CD4-positive, alpha-beta T cell treated with Interleukin-4 for 1 hour (primary cell): Measurements from ENCODE around the gene TNIP1.

ENCODE experiments used
- DNase-seq, 2 donors: peaks; one replicate each; pipeline ENCODE4 v3.0.0-alpha.2; 2020 to 2022

Gene TNIP1

DNA sequence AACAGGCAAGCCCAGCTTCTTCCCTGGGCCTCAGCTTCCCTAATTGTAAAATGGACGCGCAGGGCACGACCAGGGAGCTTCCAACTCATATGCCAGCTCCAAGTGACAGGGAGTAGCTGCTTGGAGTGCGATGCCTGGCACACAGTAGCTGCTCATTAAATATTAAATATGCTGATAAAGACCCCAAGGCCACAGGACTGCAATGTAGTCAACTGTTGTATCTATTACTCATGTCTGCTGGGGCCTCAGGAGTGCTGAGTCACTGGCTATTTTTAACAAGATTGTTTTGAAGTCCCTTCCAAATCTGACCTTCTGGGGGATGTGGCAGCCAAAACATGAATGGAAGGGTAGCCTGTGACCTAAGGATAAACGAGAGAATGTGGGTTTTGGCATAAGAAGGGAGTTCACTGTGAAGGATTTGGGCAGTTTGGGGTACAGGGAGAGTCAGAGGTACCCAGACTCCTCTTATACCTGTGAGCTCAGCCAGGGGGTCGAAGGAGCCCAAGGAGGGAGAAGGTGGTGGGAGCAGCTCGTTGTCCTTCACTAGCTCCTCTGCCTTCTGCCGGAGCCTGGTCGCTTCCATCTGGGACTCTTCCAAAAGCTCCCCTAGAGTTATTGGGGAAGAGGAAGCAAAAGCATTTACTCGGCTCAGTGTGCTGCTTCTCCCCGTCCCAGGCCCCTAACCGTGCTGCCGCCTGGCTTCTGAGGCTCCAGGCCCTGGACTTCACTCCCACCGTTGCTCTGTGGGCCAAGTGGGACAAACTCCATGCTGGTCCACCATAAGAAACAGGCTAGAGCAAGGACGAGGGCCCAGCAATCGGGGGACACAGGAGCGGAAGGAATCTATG, 17.5 kb downstream of the TNIP1 start:
- no peak for DNase-seq

DNA sequence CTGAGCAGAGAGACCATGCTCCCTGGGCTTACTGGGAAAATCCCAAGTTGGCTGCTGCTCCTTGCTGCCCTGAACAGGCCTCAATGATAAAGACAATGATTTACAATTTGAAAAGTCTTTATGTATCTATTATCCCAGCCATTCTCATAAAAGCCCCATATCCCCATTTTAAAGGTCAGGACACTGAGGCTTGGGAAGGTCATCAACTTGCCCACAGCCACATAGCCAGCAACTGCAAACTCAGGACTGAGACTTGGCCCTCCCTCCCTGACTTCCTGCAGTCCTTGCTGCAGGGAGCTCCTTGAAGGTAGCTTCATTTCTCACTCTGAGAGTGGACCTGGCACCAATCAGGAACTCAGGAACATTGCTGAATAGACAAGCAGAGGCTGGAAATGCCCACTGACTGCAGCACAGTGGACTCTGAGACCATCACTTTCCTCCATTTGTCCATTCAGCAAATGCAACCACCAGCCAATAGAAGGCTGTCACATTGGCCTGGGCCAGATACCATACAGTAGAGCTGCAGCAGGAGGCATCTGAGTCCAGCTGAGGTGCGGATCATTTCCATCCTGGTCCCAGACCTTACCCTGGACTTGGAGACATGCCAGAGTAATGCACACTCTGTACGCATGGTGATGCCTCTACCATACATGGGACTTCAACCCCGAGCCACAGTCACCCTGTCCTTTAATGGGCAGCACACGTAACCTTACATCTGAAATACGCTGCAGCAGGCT, 18.3 kb downstream of the TNIP1 start:
- DNase-seq, result no peak

DNA sequence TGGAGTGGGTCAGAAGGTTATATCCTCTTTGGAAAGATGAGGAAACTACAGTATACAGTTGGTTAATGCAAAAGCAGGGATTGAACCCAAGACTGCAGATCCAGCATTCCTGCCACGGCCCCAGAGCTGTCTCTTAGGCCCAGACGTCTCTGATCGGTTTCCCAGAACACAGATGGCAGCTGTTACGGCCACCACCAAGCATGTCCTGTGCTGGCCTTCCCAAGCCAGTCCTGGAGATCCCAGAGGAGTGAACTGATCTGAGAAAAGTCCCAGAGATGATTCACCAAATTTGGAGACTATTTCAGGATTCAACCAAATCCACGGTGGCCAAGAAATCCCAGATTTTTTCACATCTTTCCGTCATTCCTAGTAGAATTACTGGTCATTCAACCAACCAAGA, 20.1 kb downstream of the TNIP1 start:
- DNase-seq, result no peak

DNA sequence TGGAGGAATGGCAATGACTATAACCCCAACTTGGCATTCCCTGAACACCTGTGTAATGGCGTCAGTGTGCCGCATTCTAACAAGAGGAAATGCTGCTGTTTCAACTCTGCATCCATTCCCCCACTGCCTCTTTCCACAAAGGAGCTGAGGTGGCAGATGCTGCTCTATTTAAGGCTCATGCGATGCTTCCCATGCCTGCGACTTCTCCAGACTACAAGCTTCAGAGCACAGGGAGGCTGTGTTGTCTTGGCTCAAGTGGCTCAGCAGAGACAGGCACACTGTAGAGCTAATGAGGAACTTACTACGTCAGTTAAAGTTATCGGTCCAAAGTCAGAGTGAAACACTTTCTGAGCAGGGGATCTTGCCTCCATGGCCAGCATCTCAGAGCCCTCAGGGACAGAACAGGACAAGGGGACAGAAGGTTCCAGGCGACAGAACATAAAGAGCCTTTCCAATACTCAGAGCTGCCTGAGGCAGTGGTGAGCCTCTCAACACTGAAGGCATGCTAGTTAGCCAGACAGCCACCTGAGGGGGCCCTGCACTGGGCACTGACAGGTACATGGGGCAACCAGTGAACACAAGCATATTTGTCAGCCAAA, 21.8 kb downstream of the TNIP1 start:
- DNase-seq, result no peak

DNA sequence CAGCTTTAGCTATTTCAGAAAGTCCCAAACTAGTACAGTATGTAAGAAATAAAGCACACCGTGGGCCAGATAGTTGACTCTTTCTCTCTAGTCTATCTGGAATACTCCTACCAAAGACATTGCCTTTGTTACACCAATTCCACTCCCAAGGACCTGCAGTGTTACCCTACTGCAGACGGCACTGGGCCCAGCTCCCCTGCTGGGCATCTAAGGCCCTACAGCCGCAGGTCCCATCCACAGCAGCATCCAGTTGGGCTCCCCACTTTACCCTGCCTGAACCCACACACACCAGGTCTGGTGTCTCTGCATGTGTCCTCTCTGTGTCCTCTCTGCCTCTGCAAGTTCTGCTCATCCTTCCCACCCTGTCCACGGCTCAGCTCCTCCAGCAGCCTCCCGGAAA, 22.5 kb downstream of the TNIP1 start:
- DNase-seq, result no peak

DNA sequence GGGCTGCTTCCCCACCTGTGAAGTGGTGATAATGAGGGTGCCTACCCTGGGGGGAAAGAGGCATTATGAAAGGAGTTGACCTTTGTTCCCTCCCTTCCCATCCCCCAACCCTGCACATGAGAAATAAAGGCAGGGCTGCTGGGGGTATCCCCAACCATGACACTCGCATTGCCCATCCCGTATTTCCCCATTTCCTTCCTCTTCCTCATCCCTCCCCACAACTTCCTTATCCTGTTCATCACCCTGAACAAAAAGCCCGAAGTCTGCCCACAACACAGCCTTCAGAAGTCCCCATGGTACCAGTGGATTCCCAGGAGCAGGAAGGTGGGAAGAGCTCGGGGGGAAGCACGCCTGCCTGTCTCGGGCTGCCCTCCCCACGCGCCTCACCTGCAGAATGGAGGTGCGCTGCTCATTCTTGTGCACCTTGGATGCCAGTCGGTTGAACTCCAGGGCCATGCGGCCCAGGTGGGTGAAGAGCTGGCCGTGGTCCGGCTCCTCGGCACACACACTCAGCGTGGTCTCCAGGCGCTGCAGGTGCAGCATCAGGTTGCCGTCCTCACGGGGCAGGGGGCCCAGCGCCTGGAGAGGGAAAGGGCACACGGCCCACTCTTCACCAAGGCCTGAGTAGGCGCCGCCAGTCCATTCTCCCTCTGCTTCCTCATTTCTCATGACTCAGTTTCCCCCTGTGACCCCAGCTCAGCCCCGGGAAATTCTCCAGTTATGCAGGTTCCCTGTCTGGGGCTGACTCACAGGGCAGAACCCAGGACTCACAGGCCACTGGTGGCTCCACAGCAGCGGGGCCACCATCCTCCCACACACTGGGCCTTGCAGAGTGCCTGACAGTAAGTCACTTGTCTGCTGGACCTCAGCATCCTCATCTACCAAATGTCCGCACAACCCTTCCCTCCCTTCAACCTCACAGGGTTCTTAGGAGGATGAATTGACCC, 24.2 kb downstream of the TNIP1 start:
- DNase-seq, result peak in 1 of 2 donors; percentile 67

DNA sequence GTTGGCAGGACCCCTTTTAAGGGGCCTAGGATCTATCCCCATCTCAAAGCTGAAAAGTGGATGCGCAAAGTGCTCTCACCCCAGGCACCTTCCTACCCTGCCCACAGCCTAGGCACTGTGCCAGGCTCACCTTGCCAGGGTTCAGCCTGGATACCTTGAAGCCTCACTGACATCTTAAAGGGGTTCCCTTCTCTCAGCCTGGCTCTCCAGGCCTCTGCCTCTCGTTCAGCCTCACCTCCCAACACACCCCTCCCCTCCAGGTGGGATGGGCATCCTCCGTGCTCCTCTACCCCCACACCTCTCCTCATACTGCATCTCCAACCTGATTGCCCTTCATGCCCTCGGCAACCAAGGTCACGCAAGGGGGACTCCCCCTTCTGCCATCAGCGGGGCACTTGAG, 25.5 kb downstream of the TNIP1 start:
- DNase-seq, result no peak

DNA sequence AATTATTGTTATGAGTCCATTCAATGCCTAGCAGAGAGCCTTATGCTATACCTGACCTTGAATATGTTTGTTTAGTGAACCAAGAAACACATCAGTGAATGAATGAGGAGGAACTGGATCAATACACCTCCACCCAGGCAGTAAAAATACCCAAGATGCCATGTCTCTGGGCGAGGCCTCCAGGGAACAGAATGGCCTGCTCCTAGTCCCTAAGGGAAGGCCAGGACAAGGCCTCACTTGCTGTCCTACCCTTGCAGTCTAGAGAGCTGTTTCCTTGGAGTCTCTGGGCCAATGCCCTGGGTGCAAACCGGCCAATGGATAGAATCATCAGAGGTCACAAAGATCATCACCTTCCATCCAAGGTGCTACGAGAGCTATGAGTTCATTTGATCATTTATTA, 26.1 kb downstream of the TNIP1 start:
- no peak for DNase-seq

DNA sequence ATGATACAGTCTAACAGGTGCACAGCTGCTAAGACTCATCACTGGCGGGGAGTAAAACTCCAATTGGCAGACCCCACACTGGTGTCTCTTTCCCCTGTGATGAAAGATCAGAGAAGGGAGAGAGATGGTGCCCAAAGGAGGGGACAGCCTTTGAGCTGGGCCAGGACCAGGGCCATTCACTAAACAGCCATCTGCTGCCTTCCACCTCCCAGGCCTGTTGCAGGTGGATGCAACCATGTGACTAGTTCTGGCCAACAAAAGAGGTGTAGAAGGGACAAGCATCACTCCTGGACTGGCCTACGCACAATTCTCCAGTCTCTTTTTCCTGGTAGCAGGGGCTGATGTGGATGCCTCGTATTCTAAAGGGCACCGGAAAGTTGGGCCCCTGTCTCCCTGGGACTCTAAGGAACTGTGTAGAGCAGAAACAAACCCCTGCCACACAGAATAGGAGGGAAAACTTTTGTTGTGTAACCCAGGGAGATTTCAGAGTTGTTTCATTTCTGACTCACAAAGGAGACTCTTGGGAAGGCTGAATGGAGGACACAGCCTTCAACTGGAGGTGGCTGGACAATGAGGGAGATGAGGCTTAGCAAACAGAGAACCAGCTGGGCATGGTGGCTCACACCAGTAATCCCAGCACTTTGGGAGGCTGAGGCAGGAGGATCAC, 26.9 kb downstream of the TNIP1 start:
- no peak for DNase-seq

DNA sequence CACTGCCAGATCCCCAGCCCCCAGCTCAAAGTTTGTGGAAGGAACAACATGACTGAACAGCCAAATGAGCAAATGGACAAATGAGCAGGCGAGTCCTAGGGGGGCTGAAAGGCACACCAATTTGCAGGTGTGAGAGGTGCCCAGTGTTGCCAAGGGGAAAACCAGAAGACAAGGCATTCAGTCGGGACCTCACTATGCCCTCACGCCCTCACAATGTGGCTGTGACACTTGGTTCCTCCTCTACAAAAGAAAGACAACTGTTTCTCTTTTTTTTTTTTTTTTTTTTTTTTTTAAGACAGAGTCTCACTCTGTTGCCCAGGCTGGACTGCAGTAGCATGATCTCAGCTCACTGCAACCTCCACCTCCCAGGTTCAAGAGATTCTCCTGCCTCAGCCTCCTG, 28.0 kb downstream of the TNIP1 start:
- no peak for DNase-seq

DNA sequence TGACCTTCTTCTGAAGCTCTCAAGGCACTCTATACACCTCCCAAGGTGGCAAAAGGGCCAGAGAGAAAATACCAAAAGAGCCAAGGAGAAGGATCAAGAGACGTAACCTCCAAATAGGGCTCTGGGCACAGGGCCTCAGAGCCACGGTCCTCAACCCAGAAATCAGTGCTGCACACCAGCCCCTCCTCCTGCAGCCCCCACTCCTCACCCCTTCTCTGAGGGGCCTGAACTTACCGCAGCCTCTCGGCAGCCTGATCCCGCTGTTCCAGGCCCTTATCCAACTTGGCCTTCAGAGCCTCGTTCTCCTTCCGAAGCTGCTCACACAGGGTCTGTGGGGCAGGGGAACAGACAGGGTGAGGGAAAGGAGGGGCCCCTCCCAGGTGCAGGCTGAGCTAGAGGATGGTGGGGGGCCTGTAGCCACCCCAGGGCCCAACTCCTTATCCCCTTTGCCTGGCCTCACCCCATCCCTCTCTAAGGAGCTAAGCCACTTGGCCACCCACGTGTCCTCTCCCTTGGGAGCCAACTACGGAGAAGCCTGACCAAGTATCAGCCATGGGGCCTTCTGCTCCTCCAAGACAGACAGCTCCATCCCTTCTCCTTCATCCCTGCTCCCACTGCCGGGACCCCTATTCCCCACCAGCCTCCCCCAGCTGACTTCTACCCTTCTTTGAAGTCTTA, 28.8 kb downstream of the TNIP1 start:
- DNase-seq, result no peak

DNA sequence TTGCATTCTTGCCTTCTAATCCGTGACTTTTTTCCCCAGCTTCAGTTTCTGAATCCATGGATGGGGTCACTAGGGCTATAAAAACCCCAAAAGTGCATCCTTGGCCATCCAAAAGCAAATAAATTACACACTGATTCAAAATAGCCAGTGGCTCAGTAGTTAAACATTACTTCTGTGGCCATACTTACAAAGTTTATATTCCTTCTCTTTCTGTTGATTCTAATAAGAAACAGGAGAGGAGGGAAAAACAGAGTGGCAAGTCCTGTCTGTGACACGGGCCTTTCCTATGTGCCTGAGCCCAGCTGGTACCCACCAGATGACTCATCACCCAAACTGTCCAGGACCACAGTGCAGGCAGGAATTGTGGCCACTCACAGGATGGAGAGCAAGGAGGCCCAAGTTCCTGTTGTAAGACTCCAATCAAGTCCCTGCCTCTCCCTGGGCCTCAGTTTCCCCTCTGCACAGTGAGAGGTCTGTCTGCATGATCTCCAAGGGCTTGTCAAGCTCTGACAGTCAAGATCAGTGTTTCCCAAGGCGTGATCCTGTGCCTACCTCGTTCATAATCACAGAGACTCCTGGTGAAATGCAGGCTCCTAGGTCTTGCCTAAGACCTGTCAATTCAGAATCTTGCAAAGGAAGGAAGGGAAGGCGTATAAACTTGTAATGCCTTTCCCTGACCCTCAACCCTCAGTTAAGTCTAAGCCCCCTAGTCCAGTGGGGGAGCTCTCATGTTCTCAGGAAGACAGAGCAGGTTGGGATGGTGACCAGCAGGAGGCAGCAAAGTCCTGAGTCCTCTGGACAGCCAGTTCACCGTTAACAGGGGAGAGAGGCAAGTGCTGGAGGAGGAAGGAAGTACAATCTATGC, 29.5 kb downstream of the TNIP1 start:
- peak; percentile 75 to 83 for DNase-seq

DNA sequence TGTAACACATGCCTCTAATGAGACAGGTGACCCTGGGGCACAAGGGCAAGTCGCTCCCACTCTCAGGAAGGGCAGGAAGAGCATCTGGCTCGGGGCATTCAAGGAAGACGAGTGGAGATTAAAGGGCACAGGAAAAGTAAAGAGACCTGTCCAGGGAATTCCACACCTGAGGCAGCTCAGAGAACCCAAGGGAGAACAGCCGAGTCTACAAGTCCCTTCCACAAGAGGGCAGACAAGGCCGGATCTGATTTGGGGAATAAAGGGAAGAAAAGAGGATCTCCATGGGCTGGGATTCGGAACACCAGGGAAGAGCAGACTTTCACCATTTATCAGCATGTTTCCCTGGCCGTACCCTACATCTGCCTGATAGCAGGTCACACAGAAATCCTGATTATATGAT, 32.3 kb downstream of the TNIP1 start:
- DNase-seq, result no peak

DNA sequence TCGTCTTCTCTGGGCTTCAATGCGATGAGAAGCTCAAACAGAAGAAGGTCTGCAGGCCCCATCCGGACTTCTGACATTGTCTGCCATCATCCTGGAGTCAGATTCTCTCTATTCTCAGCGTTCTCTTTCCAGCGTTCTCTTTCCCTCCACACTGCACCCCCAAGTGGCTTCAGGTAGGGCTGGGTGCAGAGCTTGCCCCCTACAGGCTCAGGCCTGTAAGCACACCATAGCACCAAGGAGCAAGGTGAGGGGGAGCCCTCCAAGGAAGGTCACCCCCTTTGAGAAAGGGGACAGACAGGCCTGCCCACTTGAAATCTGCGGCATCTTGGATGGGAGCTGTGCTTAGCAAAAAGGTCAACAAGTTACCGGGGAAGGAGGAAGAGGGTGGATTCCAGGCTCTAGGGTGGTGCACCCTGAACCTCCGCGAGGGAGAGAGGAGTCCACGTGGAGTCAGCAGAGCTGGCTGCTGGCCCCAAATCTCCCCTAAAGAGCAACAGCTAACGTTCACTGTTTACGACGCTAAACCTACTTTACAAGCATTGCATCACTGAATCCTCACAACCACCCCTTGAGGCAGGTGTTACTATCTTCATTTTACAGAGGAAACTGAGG, 32.9 kb downstream of the TNIP1 start:
- DNase-seq, result peak in 1 of 2 donors; percentile 34

DNA sequence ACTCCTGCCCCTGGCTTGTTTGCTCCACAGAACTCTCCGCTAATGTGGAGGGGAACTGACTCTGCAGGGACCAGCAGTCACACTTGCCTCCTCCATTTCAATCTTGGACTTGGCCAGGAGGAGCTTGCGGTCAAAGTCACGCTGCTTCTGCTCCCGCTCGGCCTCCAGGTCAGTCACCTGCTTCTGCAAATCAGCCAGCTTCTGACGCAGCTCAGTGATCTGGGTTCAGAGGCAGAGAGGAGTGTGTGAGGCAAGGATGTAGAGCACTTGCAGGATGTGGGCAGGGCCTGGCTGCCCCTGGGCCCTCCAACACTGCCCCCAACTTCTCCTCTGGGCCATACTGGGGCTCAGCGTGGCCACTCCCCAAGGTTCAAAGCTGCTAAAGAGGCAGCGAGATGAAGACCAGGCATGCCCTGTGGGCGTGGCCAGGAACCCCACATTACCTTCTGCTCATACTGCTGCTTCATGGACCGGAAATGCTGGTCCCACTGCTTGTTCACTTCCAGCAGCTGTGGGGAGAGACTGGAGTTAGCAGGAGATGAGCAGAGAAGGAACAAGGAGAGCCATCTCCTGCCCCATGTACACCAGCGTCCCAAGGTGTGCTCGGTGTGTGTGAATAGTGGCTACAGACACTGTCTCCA, 38.3 kb downstream of the TNIP1 start:
- DNase-seq, result no peak

DNA sequence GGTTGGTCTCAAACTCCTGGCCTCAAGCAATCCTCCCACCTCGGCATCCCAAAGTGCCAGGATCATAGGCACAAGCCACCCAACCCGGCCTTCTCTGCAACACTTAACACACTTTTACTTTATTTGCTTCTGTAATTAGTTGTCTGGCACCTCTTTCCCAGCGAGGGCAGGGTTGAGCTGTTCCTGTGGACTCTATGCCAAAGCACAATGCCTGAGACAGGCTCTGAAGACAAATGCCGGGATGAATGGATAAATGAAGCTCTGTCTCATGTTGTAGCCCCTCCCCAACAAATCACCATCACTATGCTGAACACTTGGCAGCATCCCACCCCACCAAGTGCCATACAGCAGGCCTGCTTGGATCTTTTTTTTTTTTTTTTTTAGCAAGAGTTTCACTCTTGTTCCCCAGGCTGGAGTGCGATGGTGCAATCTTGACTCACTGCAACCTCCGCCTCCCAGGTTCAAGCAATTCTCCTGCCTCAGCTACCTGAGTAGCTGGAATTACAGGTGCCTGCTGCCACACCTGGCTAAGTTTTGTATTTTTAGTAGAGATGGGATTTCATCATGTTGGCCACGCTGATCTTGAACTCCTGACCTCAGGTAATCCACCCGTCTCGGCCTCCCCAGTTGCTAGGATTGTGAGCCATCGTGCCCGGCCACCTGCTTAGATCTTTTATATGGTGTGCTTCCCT, 39.1 kb downstream of the TNIP1 start:
- DNase-seq, result no peak

DNA sequence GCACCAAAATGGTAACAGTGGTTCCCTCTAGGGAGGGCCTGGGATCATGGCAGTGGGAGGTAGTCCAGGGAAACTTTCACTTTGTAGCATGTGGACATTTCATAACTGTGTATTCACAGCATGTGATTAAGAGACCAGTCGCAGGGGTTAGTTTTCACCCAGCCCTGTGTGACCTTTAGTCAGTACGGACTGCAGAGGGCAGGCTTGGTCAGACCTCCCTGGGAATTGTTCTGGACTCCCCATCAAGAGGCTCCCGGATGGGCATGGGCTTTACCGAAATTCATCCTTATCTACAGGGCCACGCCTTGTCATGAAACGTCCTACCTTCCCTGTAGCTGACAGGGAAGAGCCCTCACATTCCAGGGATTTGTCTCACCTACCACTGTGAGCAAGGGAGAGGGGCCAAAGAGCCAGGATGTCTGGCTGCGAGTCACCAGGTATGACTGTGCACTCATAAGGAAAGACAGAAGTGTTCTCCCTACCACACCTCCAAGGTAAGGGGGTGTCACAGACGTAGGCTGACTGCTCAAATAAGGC, 40.6 kb downstream of the TNIP1 start:
- no peak for DNase-seq

DNA sequence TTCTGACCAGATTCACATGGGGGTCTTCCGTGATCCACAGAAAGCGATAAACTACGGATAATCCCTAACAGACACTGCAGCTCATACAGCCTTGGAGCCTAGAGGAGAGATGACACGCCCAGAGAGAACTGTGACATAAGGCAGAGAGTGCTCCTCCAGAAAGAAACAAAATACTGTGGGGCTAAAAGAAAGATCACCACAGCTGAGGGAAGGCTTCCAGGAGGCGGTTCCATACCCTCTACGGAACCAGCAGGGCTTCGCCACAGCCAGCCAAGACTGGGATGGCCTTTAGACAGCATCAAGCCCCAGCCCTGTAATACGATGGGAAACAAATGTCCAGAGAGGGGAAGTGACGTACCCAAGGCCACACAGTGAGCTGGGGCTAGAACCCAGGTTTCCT, 41.2 kb downstream of the TNIP1 start:
- DNase-seq, result no peak

DNA sequence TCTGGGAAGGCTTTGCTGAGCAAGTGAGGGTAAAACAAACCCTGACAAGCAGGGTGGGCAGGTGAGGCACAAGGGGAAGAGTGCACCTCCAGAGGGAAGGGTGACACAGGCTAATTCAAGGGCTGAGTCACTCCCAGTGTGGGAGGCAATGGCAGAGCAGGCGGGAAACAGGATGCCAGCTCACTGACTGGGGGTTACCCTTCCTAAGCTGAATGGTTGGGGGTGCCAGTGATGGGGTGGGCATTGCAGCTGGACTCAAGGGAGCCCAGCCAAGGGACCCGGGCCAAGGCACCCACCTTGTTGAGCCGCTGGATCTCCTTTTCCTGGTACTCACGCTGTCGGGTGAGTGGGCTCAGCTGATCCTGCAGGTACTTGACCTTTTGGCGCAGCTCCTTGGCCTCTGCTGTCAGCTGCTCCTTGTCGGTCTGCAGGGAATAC, 42.0 kb downstream of the TNIP1 start:
- DNase-seq, result no peak
